Keratinocyte (primary cell): ENCODE results near the gene ZNF613. TPM values are rescaled to one million over a fixed set of nuclear protein-coding genes. Genes with fewer than 3 reads are reported as not detected.
"Not testable (repeated sequence)": the region's sequence is repeated elsewhere in the genome, so short reads cannot be mapped to it uniquely, and the experiment has no call there.

Experiments used
- DNase-seq: peaks from one replicate; pipeline ENCODE4 v3.0.0-alpha.2; 2011; ENCODE audit warnings: low read depth, missing footprints, low spot score
- FAIRE-seq: peaks from 2 replicates; lab custom pipeline; 2011; peaks lifted over from hg19 to GRCh38; lab: Jason Lieb, UNC
- H2AFZ ChIP-seq: 2 replicates; pipeline ENCODE4 v1.6.0; 2012; ENCODE audit warnings: low read length, control low read depth, inconsistent platforms; ENCODE audit not compliant: control insufficient read depth
- H3K27ac ChIP-seq: 2 replicates; pipeline ENCODE4 v1.5.1; 2011; ENCODE audit warnings: low read length; ENCODE audit not compliant: control insufficient read depth, insufficient read depth
- H3K27me3 ChIP-seq: 3 replicates; pipeline ENCODE4 v1.6.0; 2011; ENCODE audit warnings: low read length; ENCODE audit not compliant: control insufficient read depth, insufficient read depth; ENCODE audit errors: extremely low read depth
- H3K36me3 ChIP-seq, 2 experiments: 2 replicates in 1 of 2; 3 replicates in 1 of 2; pipeline ENCODE4 v1.5.1; 2011; ENCODE audit warnings: low read length in 2 of 2, mild to moderate bottlenecking in 1 of 2; ENCODE audit not compliant: control insufficient read depth in 2 of 2, insufficient read depth in 2 of 2; ENCODE audit errors: extremely low read depth in 1 of 2
- H3K4me1 ChIP-seq: 3 replicates; pipeline ENCODE4 v1.5.1; 2011; ENCODE audit warnings: low read length; ENCODE audit not compliant: control insufficient read depth, insufficient read depth; ENCODE audit errors: extremely low read depth
- H3K4me2 ChIP-seq: 3 replicates; pipeline ENCODE4 v1.6.0; 2011; ENCODE audit warnings: low read depth, low read length; ENCODE audit not compliant: control insufficient read depth, insufficient read depth; ENCODE audit errors: extremely low read depth
- H3K4me3 ChIP-seq, 3 experiments: fragments of 200-600 bp in 1 of 3; sonication (generic) in 1 of 3; 2 replicates in 2 of 3; 3 replicates in 1 of 3; pipeline ENCODE4 v1.5.1; 2011 to 2016; ENCODE audit warnings: low read length in 3 of 3, mild to moderate bottlenecking in 3 of 3, control low read depth in 2 of 3, inconsistent platforms in 1 of 3, low read depth in 1 of 3, mixed read lengths in 1 of 3, mixed run types in 1 of 3, moderate library complexity in 1 of 3; ENCODE audit not compliant: control insufficient read depth in 2 of 3, insufficient read depth in 2 of 3; ENCODE audit errors: extremely low read depth in 1 of 3
- H3K79me2 ChIP-seq: 2 replicates; pipeline ENCODE4 v1.6.0; 2012; ENCODE audit warnings: low read length; ENCODE audit not compliant: control insufficient read depth, insufficient read depth
- H3K9ac ChIP-seq: 3 replicates; pipeline ENCODE4 v1.6.0; 2011; ENCODE audit warnings: low read length; ENCODE audit not compliant: control insufficient read depth, insufficient read depth; ENCODE audit errors: extremely low read depth
- H3K9me1 ChIP-seq: 3 replicates; pipeline ENCODE4 v1.6.0; 2011; ENCODE audit warnings: low read length; ENCODE audit not compliant: control insufficient read depth, insufficient read depth; ENCODE audit errors: extremely low read depth
- H3K9me3 ChIP-seq: 2 replicates; pipeline ENCODE4 v1.5.1; 2012; ENCODE audit warnings: low read depth, low read length; ENCODE audit not compliant: control insufficient read depth
- H4K20me1 ChIP-seq: 3 replicates; pipeline ENCODE4 v1.6.0; 2011; ENCODE audit warnings: low read length; ENCODE audit not compliant: control insufficient read depth, insufficient read depth; ENCODE audit errors: extremely low read depth
- EZH2 ChIP-seq: IDR thresholded peaks from one replicate; pipeline ENCODE4 v1.6.1; 2012; ENCODE audit warnings: inconsistent platforms, mild to moderate bottlenecking, low read length, moderate library complexity
- dilution Hi-C: fragments of 300-500 bp; cut with MboI; formaldehyde crosslinking; loops from one replicate; pipeline ENCODE4 v1.7.0; 2020; ENCODE audit warnings: low sequenced_read_pairs; ENCODE audit not compliant: extremely low pct_ligation_motif_present
- polyA plus RNA-seq, 5 experiments: library from polyadenylated mRNA; depleted of rRNA in 3 of 5; stranded (reverse) in 3 of 5; stranded (forward) in 1 of 5; unstranded in 1 of 5; fragments of >200 nt; gene quantifications; 1 replicate in 1 of 5; 2 replicates in 3 of 5; 3 replicates in 1 of 5; pipeline versions ENCODE4 v1.2.1 to v1.2.3, GENCODE V29; 2011 to 2012; ENCODE audit warnings: missing spikeins in 2 of 5, low read depth in 1 of 5, low replicate concordance in 1 of 5
- TF ChIP-seq, protein P1 (sequence below), 3 experiments: IDR thresholded peaks in 1 of 3; conservative IDR thresholded peaks in 1 of 3; optimal IDR thresholded peaks in 1 of 3; 2 replicates in 2 of 3; 3 replicates in 1 of 3; pipeline versions ENCODE3 to v1.5.1; 2011; ENCODE audit warnings: low read length in 3 of 3, mild to moderate bottlenecking in 3 of 3, moderate library complexity in 2 of 3, control low read depth in 1 of 3, inconsistent platforms in 1 of 3; ENCODE audit not compliant: insufficient read depth in 2 of 3; ENCODE audit errors: extremely low read depth in 1 of 3

Gene ZNF613
- polyA plus RNA-seq, 1 donor (not counting 4 experiments of a cell fraction or from before 2014, with no cell fraction given): 4.9 TPM

GRCh38 chr19:51906108-51906507 lies 21.2 kb upstream of the ZNF613 start:
- H3K9me1 ChIP-seq, H3K9ac ChIP-seq, FAIRE-seq, H3K36me3 ChIP-seq, H2AFZ ChIP-seq, H3K9me3 ChIP-seq, DNase-seq, H3K4me2 ChIP-seq, dilution Hi-C loops, H3K4me3 ChIP-seq, H3K4me1 ChIP-seq, H4K20me1 ChIP-seq, H3K27me3 ChIP-seq, H3K27ac ChIP-seq: not testable (repeated sequence)
- H3K79me2 ChIP-seq: peaks cover 32% of the 10 kb centered on the region

- H3K27ac ChIP-seq, H4K20me1 ChIP-seq, H3K4me2 ChIP-seq, H3K9me3 ChIP-seq, dilution Hi-C loops, FAIRE-seq, H3K27me3 ChIP-seq, H3K9me1 ChIP-seq, H3K4me3 ChIP-seq, DNase-seq, H3K36me3 ChIP-seq, H3K4me1 ChIP-seq, H3K9ac ChIP-seq, H2AFZ ChIP-seq: not testable (repeated sequence)
- H3K79me2 ChIP-seq: peaks cover 17% of the 10 kb centered on the region
These were observed 19.3 kb upstream of the ZNF613 start for GRCh38 chr19:51907981-51908380.

- FAIRE-seq (no peak), DNase-seq (no peak)
- dilution Hi-C loops: no loop called here
- Histone ChIP-seq H3K4me3 (no peak overlapping the region), H3K4me2 (no peak overlapping the region), H3K27ac (no peak overlapping the region), H3K4me1 (no peaks in the 10 kb centered on the region), H3K9me3 (peaks cover 6% of the 10 kb centered on the region), H2AFZ (no peak overlapping the region), H3K9me1 (no peaks in the 10 kb centered on the region), H3K36me3 (no peaks in the 10 kb centered on the region), H3K79me2 (no peaks in the 10 kb centered on the region), H4K20me1 (no peaks in the 10 kb centered on the region), H3K27me3 (no peaks in the 10 kb centered on the region), H3K9ac (no peak overlapping the region)
- TF ChIP-seq, protein P1, sequence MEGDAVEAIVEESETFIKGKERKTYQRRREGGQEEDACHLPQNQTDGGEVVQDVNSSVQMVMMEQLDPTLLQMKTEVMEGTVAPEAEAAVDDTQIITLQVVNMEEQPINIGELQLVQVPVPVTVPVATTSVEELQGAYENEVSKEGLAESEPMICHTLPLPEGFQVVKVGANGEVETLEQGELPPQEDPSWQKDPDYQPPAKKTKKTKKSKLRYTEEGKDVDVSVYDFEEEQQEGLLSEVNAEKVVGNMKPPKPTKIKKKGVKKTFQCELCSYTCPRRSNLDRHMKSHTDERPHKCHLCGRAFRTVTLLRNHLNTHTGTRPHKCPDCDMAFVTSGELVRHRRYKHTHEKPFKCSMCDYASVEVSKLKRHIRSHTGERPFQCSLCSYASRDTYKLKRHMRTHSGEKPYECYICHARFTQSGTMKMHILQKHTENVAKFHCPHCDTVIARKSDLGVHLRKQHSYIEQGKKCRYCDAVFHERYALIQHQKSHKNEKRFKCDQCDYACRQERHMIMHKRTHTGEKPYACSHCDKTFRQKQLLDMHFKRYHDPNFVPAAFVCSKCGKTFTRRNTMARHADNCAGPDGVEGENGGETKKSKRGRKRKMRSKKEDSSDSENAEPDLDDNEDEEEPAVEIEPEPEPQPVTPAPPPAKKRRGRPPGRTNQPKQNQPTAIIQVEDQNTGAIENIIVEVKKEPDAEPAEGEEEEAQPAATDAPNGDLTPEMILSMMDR (optimal IDR thresholded peaks at IDR 0.05 in 1 of 3, IDR thresholded peaks at IDR 0.05 in 1 of 3, conservative IDR thresholded peaks at IDR 0.05 in 1 of 3; ENCODE audit: extremely low read depth in 1 of 3, insufficient read depth in 2 of 3, low read length in 3 of 3): no peak
- no peak for TF ChIP-seq EZH2
These were observed 11.9 kb upstream of the ZNF613 start for GRCh38 chr19:51915324-51915867.
